Prostate gland (tissue), 2 donors: ENCODE data around the gene CNTLN. TPM values are rescaled to one million over a fixed set of nuclear protein-coding genes. Genes with fewer than 3 reads are reported as not detected.

Experiments
- DNase-seq: peaks from one replicate; pipeline ENCODE4 v3.0.0-alpha.2; 2019; ENCODE audit warnings: low spot score
- H3K27ac ChIP-seq, 2 donors: fragments of 200-600 bp; sonication (generic); 2 replicates each; pipeline ENCODE4 v1.5.1; 2017 to 2019
- H3K27me3 ChIP-seq: fragments of 200-600 bp; sonication (generic); replicated peaks from 2 replicates; pipeline ENCODE4 v1.5.1; 2019; ENCODE audit not compliant: insufficient read depth
- H3K36me3 ChIP-seq, 2 donors: fragments of 200-600 bp; sonication (generic); 1 replicate in 1 of 2; 2 replicates in 1 of 2; pipeline versions ENCODE4 v1.5.1 to v1.8.1; 2017 to 2019
- H3K4me1 ChIP-seq: fragments of 200-600 bp; sonication (generic); replicated peaks from 2 replicates; pipeline ENCODE4 v1.5.1; 2019
- H3K4me3 ChIP-seq, 2 donors: fragments of 200-600 bp; sonication (generic); 2 replicates each; pipeline ENCODE4 v1.5.1; 2017 to 2019
- H3K9me3 ChIP-seq: fragments of 200-600 bp; sonication (generic); 2 replicates; pipeline ENCODE4 v1.5.1; 2017
- POLR2A ChIP-seq: fragments of 450-650 bp; IDR thresholded peaks from one replicate; pipeline ENCODE4 v1.6.1; 2016; ENCODE audit warnings: antibody characterized with exemption, mild to moderate bottlenecking
- POLR2AphosphoS5 ChIP-seq: sonication (generic); formaldehyde crosslinking; IDR thresholded peaks from one replicate; pipeline ENCODE4 v1.6.1; 2017; ENCODE audit warnings: antibody characterized with exemption
- WGBS: methylation state at CpG from one replicate; pipeline ENCODE4 v1.1.5; 2018; 5-methylcytosine and 5-hydroxymethylcytosine counted together
- intact Hi-C: fragments of 100-400 bp; cut with DNase I; formaldehyde crosslinking; loops from one replicate; pipeline ENCODE4 v1.14.2; 2022
- total RNA-seq, 2 donors: library from RNA; depleted of rRNA; stranded (reverse); fragments of >200 nt; gene quantifications; one replicate each; pipeline ENCODE4 v1.1.0, GENCODE V29; 2016
- TF ChIP-seq, protein P1 (sequence below), 4 experiments: fragments of 200-600 bp in 2 of 4; fragments of 450-650 bp in 2 of 4; sonication (generic) in 2 of 4; IDR thresholded peaks; 1 replicate in 3 of 4; 2 replicates in 1 of 4; pipeline ENCODE4 v1.5.1; 2016 to 2019; ENCODE audit warnings: antibody characterized with exemption in 4 of 4, mild to moderate bottlenecking in 2 of 4, moderate library complexity in 2 of 4

CNTLN gene
- total RNA-seq, 2 donors from 2014 or later: 4.1 to 12.9 TPM

GRCh38 chr9:17216011-17216410, 81.2 kb downstream of the CNTLN start:
- no peak for DNase-seq
- no peak overlapping the region for H3K27ac ChIP-seq
- no peaks in the 10 kb centered on the region for H3K27me3 ChIP-seq
- H3K9me3 ChIP-seq: no peaks in the 10 kb centered on the region
- intact Hi-C loops: no loop called here
- H3K4me3 ChIP-seq: no peak overlapping the region
- 61% methylated on average over 3 of the region's 3 CpGs for WGBS
- TF ChIP-seq POLR2A (no peak), POLR2AphosphoS5 (no peak)
- TF ChIP-seq, protein P1, sequence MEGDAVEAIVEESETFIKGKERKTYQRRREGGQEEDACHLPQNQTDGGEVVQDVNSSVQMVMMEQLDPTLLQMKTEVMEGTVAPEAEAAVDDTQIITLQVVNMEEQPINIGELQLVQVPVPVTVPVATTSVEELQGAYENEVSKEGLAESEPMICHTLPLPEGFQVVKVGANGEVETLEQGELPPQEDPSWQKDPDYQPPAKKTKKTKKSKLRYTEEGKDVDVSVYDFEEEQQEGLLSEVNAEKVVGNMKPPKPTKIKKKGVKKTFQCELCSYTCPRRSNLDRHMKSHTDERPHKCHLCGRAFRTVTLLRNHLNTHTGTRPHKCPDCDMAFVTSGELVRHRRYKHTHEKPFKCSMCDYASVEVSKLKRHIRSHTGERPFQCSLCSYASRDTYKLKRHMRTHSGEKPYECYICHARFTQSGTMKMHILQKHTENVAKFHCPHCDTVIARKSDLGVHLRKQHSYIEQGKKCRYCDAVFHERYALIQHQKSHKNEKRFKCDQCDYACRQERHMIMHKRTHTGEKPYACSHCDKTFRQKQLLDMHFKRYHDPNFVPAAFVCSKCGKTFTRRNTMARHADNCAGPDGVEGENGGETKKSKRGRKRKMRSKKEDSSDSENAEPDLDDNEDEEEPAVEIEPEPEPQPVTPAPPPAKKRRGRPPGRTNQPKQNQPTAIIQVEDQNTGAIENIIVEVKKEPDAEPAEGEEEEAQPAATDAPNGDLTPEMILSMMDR (IDR thresholded peaks at IDR 0.05): no peak
- H3K4me1 ChIP-seq: no peaks in the 10 kb centered on the region
- H3K36me3 ChIP-seq: no peaks in the 10 kb centered on the region

- Histone ChIP-seq H3K4me3 (no peak overlapping the region), H3K4me1 (no peaks in the 10 kb centered on the region)
- TF ChIP-seq POLR2A (no peak), POLR2AphosphoS5 (no peak)
- TF ChIP-seq, protein P1 (IDR thresholded peaks at IDR 0.05): no peak
Observed at GRCh38 chr9:17216646-17217045, 81.8 kb downstream of the CNTLN start.

DNA sequence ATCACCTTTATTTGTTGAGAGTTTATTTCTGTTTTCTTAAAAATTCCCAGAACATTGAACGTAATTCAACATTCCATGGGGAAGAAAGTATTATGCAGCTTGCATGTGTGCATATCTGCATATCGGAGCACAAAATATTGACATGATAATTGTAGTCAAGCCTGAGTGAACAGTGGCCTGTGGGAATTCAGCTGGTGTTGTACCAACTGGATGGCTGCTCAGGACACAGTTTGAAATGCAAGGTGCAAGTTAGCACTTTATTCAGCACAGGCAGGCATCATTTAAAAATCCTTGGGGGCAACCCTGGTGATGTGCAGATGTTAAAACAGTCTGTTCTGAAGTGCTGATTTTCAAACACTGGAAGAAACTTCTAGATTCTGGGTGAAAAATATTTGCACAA, 82.4 kb downstream of the CNTLN start:
- H3K4me1 ChIP-seq: no peaks in the 10 kb centered on the region
- no peaks in the 10 kb centered on the region for H3K9me3 ChIP-seq
- no peak for DNase-seq
- TF ChIP-seq POLR2AphosphoS5 (no peak), POLR2A (no peak)
- TF ChIP-seq, protein P1 (IDR thresholded peaks at IDR 0.05): no peak
- 95% methylated on average over 2 of the region's 2 CpGs for WGBS
- H3K27me3 ChIP-seq: no peaks in the 10 kb centered on the region
- no peaks in the 10 kb centered on the region for H3K36me3 ChIP-seq
- intact Hi-C loops: no loop called here
- no peak overlapping the region for H3K27ac ChIP-seq
- H3K4me3 ChIP-seq: no peak overlapping the region

More at GRCh38 chr9:17216646-17217045, 81.8 kb downstream of the CNTLN start:
- Histone ChIP-seq H3K36me3 (no peaks in the 10 kb centered on the region), H3K9me3 (no peaks in the 10 kb centered on the region), H3K27me3 (no peaks in the 10 kb centered on the region), H3K27ac (no peak overlapping the region)
- intact Hi-C loops: no loop called here
- 98% methylated on average over 2 of the region's 2 CpGs for WGBS
- no peak for DNase-seq

- Histone ChIP-seq H3K27me3 (no peaks in the 10 kb centered on the region), H3K4me3 (no peak overlapping the region), H3K4me1 (no peaks in the 10 kb centered on the region), H3K27ac (no peak overlapping the region), H3K9me3 (no peaks in the 10 kb centered on the region), H3K36me3 (no peaks in the 10 kb centered on the region)
- no peak for DNase-seq
- TF ChIP-seq, protein P1 (IDR thresholded peaks at IDR 0.05): peak in 1 of 4 experiments; percentile 18
- TF ChIP-seq POLR2AphosphoS5: no peak
- intact Hi-C loops: no loop called here
Observed at GRCh38 chr9:17219261-17219660, 84.4 kb downstream of the CNTLN start.

- Histone ChIP-seq H3K27ac (no peak overlapping the region), H3K4me1 (no peaks in the 10 kb centered on the region), H3K9me3 (no peaks in the 10 kb centered on the region), H3K27me3 (no peaks in the 10 kb centered on the region), H3K4me3 (no peak overlapping the region), H3K36me3 (no peaks in the 10 kb centered on the region)
- TF ChIP-seq POLR2AphosphoS5: no peak
- TF ChIP-seq POLR2A: no peak
- TF ChIP-seq, protein P1 (IDR thresholded peaks at IDR 0.05): no peak
- WGBS: 91% methylated on average over 7 of the region's 7 CpGs
- intact Hi-C loops: no loop called here
- DNase-seq: no peak
Observed at GRCh38 chr9:17222932-17223331, 88.1 kb downstream of the CNTLN start.
